Sigmoid colon (tissue), 4 donors: ENCODE data around the gene CRADD.

Experiments
- POLR2A ChIP-seq, 2 donors: fragments of 450-650 bp; IDR thresholded peaks; one replicate each; pipeline ENCODE4 v1.6.1; 2016; ENCODE audit warnings: antibody characterized with exemption in 2 of 2, mild to moderate bottlenecking in 2 of 2, moderate library complexity in 2 of 2
- POLR2AphosphoS5 ChIP-seq, 4 donors: sonication (generic); formaldehyde crosslinking; IDR thresholded peaks; one replicate each; pipeline ENCODE4 v1.6.1; 2017; ENCODE audit warnings: antibody characterized with exemption in 4 of 4

GRCh38 chr12:93758801-93759373 lies 81.7 kb downstream of the CRADD start:
- no peak for TF ChIP-seq POLR2AphosphoS5 (IDR thresholded peaks at IDR 0.05)
- TF ChIP-seq POLR2A (IDR thresholded peaks at IDR 0.05), result no peak
